GM18873 (cell line): ENCODE data around the gene MOCS2.
A peak's percentile ranks its signal among the peaks of the same experiment; 100 is the strongest.

Experiments used
- ATAC-seq: cut with Tn5 transposase; IDR thresholded peaks from one replicate; pipeline ENCODE4 v1.9.1; 2021; ENCODE audit warnings: mild to moderate bottlenecking, moderate library complexity, moderate number of reproducible peaks; ENCODE audit not compliant: unreplicated experiment, low FRiP score

Gene MOCS2

GRCh38 chr5:53095931-53096525, 13.5 kb downstream of the MOCS2 start:
- ATAC-seq = peak; percentile 78

GRCh38 chr5:53095217-53095616, 14.3 kb downstream of the MOCS2 start:
- ATAC-seq = no peak

- ATAC-seq = no peak
Measured at GRCh38 chr5:53092242-53092641, 17.3 kb downstream of the MOCS2 start.

GRCh38 chr5:53091289-53091688, 18.3 kb downstream of the MOCS2 start:
- no peak for ATAC-seq

GRCh38 chr5:53090229-53090628, 19.3 kb downstream of the MOCS2 start:
- ATAC-seq = no peak

GRCh38 chr5:53089481-53089991, 20.0 kb downstream of the MOCS2 start:
- peak; percentile 86 for ATAC-seq

- ATAC-seq = no peak
Measured at GRCh38 chr5:53087621-53088121, 21.9 kb downstream of the MOCS2 start.

- ATAC-seq = no peak
Measured at GRCh38 chr5:53087171-53087570, 22.4 kb downstream of the MOCS2 start.

GRCh38 chr5:53084546-53085255, 24.9 kb downstream of the MOCS2 start:
- ATAC-seq = no peak

- no peak for ATAC-seq
Measured at GRCh38 chr5:53083927-53084326, 25.6 kb downstream of the MOCS2 start.

GRCh38 chr5:53080271-53080670, 29.3 kb downstream of the MOCS2 start:
- ATAC-seq = no peak

- ATAC-seq = no peak
Measured at GRCh38 chr5:53076014-53076583, 33.5 kb downstream of the MOCS2 start.

- ATAC-seq = no peak
Measured at GRCh38 chr5:53073348-53073747, 36.2 kb downstream of the MOCS2 start.

- ATAC-seq = no peak
Measured at GRCh38 chr5:53071738-53072137, 37.8 kb downstream of the MOCS2 start.

- ATAC-seq = no peak
Measured at GRCh38 chr5:53071298-53071697, 38.3 kb downstream of the MOCS2 start.

GRCh38 chr5:53069626-53070025, 39.9 kb downstream of the MOCS2 start:
- ATAC-seq = no peak

- ATAC-seq = no peak
Measured at GRCh38 chr5:53068291-53068836, 41.2 kb downstream of the MOCS2 start.

- no peak for ATAC-seq
Measured at GRCh38 chr5:53067641-53068040, 41.9 kb downstream of the MOCS2 start.

- ATAC-seq = no peak
Measured at GRCh38 chr5:53066088-53066487, 43.5 kb downstream of the MOCS2 start.

GRCh38 chr5:53063791-53064190, 45.8 kb downstream of the MOCS2 start:
- no peak for ATAC-seq

GRCh38 chr5:53063176-53063575, 46.4 kb downstream of the MOCS2 start:
- ATAC-seq = no peak
